HG02970 (cell line): Measurements from ENCODE around the gene IL4.
"Not testable (repeated sequence)": the region's sequence is repeated elsewhere in the genome, so short reads cannot be mapped to it uniquely, and the experiment has no call there.

Experiments used
- ATAC-seq: cut with Tn5 transposase; IDR thresholded peaks from one replicate; pipeline ENCODE4 v1.9.1; 2021; ENCODE audit warnings: mild to moderate bottlenecking, moderate library complexity, moderate number of reproducible peaks; ENCODE audit not compliant: unreplicated experiment, low FRiP score

The IL4 gene

DNA sequence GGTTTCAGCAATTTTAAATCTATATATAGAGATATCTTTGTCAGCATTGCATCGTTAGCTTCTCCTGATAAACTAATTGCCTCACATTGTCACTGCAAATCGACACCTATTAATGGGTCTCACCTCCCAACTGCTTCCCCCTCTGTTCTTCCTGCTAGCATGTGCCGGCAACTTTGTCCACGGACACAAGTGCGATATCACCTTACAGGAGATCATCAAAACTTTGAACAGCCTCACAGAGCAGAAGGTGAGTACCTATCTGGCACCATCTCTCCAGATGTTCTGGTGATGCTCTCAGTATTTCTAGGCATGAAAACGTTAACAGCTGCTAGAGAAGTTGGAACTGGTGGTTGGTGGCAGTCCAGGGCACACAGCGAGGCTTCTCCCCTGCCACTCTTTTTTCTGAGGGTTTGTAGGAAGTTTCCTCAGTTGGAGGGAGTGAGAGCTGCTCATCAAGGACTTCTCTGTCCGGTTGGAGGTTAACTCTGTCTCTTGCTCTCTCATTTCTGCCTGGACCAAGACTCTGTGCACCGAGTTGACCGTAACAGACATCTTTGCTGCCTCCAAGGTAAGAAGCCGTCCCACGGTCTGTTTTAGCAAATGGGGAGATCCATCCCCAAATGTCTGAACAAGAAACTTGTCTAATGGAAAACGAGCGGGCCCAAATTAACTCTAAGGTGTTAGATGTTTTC is at the start of gene IL4:
Gene IL4, plus strand, starts transcription at position 51 of the 692 bp plus-strand sequence. Its CDS starts 62 bp downstream, at position 113.
- no peak for ATAC-seq

DNA sequence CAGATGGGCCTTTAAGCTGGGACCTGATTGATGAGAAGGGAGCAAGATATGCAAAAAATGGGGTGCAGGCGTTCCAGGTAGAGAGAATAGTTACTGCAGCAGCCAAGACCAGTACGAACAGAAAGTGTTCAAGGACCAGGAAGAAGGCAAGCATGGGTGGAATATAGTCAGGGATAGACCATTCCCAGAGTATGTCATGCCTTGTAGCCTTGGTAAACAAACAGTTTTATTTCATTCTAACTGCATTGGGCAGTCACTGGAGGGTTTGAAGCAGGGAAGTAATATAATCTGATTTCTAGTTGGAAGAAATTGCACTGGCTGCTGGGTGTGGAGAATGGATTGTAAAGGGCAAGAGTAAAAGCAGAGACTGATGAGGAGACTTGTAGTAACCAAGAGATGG is 46.3 kb upstream of the IL4 start:
- ATAC-seq, result no peak

DNA sequence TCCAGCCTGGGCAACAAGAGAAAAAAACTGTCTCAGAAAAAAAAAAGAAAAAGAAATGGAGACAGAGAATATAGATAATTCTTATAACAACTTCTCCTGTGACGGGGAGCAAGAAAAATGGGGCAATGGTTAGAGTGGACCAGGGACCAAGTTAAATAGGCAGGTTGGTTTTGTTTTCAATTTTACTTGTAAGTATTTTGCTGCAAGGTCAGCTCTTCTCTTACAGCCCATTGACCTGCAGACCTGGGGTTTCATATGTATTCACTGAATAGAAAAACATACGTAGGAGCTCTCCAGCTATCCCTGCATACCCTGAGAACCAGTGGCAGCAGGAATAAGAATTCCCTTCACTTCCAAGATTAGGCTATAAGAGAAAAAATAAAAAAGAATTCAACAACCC is 45.0 kb upstream of the IL4 start:
- no peak for ATAC-seq

DNA sequence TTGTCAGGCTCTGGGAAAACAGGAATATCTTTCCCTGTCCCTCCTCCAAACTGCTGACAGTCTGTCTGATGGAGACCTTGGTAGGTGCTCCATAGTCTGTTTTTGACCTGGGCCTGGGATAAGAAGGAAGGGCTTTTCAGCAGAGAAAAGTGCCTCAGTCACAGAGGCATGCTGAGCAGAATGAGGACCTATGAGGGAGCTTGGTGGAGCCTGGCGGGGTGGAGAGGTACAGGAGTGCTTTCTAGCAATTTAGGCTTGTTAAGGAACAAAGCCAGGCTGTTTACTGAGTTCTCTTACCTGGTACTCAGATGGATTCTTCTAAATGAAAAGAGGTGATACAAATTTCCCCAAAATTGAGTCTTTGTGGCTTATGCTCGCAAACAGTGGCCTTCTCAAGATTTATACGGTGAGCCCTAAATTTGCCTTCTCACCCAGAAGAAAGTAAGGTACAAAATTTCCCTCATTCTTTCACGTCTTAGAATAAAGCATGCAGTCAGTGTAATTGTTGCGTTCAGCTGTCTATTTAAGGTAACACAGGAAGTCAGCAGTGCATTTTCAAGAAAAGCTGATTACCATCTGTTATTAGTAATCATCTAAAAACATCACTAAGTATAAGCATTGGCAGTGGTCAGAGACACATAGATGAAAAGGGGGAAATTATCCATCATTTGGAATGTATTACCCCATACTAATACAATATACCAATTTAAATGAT is 44.4 kb upstream of the IL4 start:
- ATAC-seq, result no peak

DNA sequence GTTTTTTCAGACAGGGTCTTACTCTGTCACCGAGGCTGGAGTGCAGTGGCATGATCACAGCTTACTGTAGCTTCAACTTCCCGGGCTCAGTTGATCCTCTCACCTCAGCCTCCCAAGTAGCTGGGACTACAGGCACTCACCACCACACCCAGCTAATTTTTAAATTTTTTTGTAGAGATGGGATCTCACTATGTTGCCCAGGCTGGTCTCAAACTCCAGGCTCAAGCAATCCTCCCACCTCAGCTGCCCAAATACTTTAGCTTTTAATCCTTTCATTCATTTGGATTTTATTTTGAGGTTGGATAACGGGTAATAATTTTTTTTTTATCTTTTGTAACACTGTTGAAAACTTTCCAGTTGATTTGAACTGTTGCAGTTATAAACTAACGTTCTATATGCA is 40.2 kb upstream of the IL4 start:
- not testable (repeated sequence) for ATAC-seq

DNA sequence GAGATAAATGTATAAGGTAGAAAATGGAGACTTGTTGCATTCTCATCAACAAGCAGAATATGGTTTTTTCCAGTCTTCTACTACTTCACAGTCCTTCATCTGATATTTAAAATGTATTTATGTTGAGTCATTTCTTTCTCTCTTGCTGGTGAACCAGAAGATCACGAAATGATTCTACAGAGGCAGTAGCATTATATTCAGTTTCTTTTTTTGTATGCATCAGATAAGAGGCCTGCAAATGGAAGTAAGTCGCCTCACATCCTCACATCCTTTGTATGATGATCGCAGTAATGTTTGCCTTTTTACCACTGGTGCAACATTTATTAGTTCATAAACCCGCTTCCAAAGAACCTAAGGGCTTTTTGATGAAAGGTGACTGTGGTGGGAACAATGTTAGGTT is 37.9 kb upstream of the IL4 start:
- ATAC-seq, result peak; percentile 38

DNA sequence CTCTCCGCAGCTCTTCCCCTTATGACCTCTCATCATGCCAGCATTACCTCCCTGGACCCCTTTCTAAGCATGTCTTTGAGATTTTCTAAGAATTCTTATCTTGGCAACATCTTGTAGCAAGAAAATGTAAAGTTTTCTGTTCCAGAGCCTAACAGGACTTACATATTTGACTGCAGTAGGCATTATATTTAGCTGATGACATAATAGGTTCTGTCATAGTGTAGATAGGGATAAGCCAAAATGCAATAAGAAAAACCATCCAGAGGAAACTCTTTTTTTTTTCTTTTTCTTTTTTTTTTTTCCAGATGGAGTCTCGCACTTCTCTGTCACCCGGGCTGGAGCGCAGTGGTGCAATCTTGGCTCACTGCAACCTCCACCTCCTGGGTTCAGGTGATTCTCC is 36.5 kb upstream of the IL4 start:
- no peak for ATAC-seq

DNA sequence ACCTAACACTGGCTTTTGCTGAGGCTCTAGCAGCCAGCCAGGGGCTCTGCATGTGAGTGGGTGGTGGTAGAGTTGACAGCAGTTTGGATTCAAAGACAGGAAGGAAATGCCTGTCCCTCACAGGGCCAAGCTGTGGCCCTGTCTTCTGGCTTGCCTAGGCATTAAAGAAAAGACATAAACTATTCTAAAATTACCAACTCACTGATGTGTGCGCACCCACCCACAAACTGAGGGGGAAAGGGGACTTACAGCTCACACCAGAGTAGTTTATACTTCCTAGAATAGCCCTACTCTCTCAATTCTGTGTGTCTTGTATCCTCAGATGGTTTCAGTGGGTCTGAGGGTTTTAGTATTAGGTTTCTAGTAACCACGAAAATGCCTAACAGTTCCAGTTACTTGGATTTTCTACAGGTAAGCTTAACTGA is 34.1 kb upstream of the IL4 start:
- ATAC-seq, result no peak

DNA sequence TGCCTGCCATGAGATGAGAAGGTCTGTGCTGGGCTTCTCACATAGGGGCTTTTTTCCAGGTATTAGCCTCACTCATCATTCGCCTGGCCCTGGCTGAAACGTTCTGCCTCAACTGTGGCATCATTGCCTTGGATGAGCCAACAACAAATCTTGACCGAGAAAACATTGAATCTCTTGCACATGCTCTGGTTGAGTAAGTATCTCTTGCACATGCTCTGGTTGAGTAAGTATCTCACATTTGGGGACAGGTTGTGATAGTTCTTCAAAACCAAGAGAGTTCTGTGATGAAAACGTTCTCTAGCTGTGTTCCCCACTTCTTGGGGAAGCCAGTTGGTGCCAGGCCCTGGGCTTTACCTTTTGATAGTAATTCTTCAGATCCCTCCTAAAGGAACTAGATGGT is 33.2 kb upstream of the IL4 start:
- no peak for ATAC-seq

DNA sequence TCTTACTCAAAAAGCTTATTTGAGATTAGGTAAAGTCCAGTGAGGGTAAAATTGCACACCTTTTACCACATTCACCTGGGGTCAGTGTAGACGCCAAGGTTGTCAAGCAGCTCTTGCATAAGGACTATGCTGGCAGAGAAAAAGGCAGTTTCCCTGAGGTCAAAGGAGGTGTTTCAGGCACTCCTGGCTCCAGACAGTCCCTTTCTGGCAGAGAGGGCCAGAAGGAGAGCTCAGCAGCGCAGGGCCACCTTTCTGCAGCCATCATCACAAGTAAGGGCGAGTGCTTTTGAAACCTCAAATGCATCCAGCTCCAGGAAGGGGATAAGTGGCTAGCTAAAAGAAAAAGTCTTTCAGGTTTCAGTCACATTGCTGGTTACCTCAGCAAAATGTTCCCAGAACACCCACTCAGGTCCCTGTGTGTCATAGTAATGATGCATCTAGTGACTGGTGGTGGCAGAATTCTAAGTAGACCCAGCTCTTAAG is 32.5 kb upstream of the IL4 start:
- ATAC-seq, result no peak

DNA sequence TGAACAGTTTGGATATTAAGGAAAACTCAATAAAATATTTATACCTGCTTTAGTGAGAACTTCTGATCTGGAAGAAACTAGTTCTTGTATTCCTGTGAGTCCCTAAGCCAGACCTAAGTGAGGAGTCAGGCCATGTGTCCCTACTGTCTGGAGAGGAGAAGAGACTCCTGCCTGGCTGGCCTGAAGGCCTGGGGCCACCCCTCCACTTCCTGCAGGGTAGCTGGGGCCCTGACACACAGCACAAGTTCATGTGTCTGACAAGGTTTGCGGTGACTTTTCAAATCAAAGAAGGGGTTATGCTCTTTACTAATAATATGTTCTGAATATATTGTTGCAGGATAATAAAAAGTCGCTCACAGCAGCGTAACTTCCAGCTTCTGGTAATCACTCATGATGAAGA is 31.9 kb upstream of the IL4 start:
- no peak for ATAC-seq

DNA sequence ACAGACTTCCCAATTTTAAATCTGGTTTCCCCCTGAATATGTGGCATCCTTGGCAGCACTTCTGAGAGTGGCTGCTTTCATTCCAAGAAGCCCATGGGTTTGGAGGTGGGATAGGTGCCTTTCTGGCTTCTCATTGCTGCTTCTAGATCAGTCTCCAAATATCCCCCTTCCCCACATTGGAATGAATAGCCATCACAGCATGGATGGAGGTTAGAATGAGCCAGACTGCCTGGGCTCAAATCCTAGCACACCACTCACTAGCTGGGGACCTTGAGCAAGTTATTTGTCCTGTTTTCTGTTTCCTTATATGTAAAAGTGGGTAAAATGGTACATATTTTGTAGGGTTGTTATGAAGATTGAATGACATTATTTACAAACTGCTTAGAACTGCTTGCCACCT is 29.6 kb upstream of the IL4 start:
- no peak for ATAC-seq

DNA sequence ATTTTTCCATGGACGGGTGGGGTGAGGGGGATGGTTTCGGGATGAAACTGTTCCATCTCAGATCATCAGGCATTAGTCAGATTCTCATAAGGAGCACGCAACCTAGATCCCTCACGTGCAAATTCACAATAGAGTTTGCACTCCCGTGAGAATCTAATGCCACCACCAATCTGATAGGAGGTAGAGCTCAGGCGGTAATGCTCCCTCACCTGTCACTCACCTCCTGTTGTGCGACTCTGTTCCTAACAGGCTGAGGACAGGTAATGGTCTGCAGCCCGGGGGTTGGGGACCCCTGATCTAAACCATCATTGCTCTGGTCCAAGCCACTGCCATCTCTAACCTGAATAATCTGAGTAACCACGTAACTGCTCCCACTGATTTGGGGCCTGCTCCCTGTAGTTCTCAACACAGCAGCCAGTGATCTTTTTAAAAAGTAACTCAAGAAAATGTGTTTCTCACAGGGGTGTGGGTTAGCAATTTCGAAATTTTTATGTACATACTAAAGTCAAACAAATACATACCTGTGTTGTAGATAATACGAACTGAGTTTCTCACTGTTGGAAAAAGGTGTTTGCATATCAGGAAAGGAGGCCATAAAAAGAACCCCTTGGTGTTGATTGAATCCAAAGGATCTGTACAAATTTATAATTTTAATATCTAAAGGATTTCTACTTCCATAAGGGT is 27.1 kb upstream of the IL4 start:
- no peak for ATAC-seq

DNA sequence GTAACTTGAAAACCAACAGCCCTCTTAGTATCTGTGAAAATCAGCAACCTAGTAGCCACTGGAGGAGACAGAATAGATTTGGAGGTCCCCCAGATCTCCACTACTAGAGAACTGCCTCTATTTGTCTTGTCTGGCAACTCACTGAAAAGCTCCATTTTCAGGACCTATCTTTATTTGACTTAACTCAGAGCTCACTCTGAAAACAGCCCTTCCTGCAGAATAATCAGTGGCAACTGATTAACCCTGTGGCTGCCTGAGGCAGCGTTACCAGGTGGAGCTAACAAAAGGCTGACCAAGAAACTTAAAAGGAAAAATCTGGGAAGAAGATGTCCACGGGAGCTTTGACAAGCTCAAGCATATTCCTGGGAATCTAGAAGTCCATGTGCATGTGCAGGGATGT is 26.3 kb upstream of the IL4 start:
- no peak for ATAC-seq

DNA sequence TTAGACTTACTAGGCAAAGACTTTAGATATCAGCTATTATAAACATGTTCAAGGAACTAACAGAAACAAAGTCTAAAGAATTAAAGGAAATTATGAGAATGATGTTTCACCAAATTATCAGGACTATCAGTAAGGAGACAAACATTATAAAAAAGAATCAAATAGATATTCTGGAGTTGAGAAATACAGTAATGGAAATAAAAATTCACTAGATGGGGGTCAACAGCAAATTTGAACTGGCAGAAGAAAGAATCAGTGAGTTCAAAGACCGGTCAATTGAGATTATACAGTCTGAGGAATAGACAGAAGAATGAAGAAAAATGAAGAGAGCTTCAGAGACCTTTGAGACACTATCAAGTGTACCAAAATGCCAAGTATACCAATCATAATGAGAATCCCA is 25.4 kb upstream of the IL4 start:
- ATAC-seq, result no peak

DNA sequence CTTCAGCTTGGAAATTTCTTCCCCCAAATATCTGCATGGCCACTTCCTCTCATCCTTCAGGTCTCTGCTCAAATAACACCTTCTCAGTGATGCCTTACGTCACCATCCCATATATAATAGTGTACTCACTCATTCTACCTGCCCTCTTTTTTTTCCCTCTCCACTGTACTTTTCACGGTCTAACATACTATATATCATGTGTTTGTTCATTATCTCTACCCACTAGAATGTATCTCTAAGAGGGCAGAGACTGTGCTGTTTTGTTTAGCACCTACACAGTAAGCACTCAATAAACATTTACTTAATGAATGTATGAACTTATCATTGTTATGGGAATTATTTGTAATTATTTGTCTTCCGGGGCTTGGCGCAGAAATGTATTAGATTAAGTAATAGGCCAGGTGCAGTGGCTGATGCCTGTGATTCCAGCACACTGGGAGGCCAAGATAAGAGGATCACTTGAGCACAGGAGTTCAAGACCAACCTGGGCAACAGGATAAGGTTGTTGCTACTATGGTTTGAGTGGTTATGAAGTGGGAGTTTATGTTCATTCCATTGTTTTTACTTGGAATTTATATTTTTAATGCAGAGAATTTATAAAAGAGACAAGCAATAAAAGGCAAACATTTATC is 21.8 kb upstream of the IL4 start:
- no peak for ATAC-seq

DNA sequence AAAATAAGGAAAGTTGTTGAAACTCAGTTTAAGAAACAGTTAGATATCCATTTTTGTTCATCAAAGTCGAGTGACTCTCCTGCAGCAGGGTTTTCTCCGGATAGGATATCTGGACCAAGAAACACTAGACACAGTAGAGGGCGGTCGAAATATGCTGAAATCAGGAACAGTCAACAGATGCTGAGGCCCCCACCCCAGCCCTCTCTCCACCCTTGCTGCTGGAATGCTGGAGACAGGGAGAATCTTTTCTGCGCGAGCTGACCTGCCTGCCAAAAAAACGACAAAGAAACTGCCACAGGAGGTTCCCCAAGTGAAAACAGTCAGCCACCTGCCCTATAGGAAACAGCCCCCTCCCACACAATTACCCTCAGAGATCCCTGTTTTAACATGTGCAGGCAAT is 20.1 kb upstream of the IL4 start:
- ATAC-seq, result no peak

DNA sequence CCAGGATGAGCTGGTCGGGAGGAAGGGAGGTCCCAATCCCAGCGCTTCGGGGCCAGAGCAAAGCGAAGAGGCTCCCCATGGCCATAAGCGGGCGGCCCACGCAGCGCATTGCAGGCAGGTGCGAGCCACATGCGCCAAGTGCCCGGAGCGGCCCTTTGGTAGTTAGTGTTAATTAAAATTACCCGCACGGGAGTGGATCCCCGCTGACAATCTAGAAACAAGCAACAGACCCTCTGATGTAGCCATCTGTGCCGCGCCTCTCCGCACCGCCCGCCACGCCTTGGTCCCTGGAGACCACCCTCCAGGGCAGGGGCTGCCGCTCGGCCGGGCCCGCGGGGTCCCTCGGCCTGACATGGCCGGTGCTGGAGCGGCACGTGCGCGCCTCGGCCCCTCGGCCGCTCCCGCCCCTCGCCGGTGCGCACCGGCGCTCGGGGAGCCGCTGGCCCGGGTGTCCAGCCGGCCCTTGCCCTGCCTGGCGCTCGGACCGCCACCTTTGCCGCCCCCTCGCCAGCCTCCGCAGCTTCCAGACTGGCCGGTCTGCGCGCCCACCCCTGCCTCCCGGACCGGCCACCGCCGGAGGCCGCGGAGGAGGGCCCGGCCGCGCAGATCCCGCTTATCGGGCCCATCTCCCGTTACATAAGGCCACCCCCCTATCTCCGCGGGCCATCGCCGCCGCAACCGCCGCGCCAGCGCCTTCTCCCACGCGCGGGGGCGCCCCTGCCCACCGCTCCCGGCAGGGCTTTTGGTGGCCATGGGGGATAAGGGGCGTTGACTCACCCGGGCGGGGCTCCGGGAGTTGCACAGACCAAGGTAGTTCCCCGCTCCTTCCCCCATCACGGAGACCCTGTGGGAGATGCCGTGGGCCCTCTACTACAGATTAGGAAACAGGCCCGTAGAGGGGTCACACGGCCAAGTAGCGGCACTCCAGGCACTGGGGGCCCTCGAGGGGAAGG is 17.7 kb upstream of the IL4 start:
- ATAC-seq, result no peak

DNA sequence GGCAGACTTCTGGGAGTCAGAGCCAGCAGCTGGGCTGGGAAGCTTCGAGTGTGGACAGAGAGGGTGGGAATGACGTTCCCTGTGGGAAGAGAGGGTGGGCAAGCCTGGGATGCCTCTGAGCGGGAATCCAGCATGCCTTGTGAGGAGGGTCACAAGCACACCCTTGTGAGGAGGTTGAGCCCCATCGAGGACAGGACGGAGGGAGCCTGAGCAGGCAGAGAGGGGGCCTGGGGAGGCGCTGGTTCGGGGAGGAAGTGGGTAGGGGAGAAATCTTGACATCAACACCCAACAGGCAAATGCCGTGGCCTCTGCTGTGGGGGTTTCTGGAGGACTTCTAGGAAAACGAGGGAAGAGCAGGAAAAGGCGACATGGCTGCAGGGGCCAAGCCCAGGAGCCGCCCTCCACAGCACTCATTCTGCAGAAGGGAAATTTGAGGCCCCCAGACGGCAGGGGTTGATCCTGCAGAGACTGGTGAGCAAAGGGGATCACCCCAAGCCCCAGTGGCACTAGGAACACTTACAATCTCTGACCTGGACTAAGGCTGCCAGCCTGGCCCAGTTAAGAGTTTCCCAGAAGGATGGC is 16.9 kb upstream of the IL4 start:
- no peak for ATAC-seq
